Activated CD4-positive, alpha-beta T cell treated with anti-CD3 and anti-CD28 coated beads for 24 hours (primary cell): Measurements from ENCODE around the gene RNF44.
"Not testable (repeated sequence)": the region's sequence is repeated elsewhere in the genome, so short reads cannot be mapped to it uniquely, and the experiment has no call there.

Experiments used
- DNase-seq, 2 donors: peaks; one replicate each; pipeline ENCODE4 v3.0.0-alpha.2; 2020; ENCODE audit warnings: low read depth in 2 of 2

RNF44 gene

DNA sequence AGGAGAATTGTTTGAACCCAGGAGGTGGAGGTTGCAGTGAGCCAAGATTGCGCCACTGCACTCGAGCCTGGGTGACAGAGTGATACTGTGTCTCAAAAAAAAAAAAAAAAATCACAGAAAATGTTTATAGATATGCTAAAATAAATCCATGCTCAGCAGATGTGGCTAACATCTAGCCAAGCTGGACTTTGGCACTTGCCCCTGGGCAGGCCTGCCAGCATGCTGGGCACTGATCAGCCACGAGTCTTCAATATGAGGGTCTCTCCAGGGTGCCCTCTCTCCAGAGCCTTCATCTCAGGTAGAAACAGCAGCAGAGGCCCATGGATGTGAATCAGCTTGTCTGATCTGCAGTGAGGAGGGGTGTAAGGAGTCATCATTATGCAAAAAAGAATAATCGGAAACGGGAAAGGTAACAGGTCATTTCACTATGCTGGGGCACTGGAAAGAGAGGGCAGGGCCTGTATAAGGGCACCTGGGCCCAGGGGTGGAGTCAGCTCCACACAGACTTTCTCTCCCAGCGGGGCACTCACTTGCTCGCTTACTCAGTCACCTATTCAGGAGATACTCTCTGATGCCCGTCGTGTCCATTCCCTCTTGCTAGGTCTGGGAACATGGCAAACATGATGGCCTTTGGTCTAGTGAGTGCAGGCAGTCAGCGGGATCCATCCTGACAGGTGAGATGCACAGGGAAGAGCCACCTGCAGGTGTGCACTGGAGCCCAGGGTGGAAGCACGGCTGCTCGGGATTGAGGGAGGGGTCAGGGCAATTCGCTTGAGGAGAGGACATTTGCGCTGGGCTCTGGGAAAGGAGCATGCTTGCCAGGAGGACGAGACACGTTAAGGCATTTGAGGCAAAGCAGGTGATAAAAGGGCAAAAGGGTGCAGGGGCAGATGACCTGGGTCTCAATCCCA, 17.1 kb downstream of the RNF44 start:
- no peak for DNase-seq

DNA sequence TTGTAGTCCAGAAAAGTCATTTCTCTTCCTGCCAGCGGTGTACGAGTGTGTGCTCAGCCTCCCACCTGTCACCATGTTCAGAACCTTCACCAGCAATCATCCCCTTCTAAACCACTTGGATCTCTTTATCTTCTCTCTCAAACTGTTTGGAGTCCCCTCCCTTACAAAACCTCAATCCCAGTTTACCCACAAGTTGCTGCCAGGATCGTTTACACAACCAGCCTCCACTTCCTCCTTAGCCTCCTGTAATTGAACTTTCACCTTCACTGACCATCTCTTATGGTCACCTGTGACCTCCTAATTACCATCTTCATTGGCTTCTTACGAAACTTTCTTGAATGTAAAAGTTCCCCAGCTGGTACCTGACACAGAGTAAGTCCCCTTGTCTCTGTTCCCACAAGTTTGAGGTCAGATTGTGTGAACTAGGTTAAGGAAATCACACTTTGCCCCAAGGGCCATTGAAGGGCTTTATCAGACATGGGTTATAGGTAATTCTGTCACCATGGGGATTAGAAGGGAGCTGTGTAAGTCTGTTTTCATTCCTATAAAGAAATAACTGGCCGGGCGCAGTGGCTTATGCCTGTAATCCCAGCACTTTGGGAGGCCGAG, 20.0 kb downstream of the RNF44 start:
- DNase-seq, result no peak

DNA sequence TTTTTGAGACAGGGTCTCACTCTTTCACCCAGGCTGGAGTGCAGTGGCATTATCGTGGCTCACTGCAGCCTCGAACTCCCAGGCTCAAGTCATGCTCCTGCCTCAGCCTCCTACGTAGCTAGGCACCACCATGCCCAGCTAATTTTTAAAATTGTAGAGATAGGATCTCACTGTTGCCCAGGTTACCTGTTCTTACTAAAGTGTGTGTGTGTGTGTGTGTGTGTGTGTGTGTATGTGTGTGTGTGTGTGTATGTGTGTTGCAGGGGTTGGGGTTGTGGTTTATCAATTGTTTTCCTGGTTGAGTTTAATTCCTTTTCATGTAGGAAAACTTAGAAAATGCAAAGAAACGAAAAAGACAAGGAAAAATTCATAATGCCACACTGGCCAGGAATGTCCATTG, 21.8 kb downstream of the RNF44 start:
- no peak for DNase-seq

DNA sequence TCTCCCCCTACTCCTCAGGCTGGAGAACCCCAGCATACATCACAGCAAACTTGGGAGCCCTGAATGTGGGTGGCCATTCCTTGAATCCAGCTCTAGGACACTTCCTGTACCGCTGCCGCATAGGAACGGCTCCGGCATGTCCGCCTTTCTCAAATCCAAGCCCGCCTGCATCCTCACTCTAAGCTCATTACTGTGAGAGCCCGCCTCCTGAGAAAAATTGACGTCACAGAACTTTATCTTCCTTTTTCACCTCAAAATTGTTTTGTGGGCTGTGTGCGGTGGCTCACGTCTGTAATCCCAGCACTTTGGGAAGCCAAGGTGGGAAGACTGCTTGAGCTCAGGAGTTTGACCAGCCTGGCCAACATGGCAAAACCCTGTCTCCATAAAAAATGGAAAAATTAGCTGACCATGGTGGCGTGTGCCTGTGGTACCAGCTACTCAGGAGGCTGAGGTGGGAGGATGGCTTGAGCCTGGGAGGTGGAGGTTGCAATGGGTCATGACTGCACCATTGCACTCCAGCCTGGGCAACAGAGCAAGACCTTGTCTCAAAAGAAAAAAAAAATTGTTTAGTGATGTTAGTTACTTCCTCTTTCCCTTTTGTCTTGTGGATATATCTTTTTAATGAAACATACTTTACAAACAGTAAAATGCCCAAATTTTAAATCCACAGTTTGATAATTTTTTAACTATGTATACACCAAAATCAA, 22.8 kb downstream of the RNF44 start:
- DNase-seq, result no peak

DNA sequence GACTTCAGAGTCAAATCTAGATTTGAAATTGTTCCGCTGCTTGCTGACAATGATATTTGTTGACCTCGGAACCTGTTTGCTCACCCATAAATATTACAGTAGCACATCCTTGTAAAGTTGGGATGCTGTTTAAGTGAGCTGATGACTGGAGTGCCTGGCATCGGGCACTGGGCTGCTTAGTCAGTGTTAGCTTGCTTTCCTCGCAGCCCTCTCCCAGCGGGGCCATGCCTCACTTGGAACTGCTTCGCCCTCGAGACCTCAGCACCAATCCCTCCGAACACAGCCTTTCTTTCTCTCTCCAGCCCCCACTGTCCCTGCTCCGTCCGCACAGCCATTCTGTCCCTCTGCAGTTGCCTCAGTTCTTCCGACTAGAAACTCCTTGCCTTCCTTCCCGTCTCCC, 23.4 kb downstream of the RNF44 start:
- DNase-seq, result no peak

DNA sequence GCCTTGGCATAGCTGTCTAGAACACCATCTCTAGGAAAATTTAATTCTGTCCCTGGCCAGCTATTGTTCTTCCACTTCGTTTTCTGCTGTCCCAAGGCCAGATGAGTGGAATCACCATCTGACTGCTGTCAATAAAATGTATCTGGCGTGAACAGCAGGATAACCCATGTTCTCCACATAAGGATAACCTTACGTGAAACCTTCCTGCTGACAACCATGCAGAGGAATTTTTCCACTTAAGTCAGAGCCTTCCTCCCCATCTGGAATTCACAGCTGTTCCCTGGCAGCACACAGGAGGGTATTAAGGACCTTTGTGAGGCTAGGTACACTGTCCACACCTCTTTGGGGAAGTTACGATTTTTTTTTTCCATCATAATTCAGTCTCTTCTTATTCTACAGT, 28.6 kb downstream of the RNF44 start:
- DNase-seq, result no peak

DNA sequence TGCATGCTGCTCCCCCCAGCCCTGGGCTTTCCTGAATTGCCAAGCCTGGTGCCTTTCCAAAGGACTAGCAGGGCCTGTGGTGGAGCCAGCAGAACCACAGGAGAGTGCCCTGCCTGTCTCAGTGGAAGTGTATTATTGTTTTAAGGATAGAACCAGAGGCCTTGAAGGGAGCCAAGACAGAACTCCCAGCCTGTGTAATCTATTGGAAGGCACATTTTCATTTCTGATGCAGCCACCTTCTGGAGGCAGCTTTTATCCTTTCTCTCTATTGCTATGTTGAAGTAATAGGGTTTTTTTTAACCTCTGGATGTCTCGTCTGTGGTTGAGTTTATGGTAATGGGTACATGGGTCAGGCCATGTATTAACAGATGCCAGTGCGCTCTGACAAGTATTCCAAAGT, 29.3 kb downstream of the RNF44 start:
- no peak for DNase-seq

DNA sequence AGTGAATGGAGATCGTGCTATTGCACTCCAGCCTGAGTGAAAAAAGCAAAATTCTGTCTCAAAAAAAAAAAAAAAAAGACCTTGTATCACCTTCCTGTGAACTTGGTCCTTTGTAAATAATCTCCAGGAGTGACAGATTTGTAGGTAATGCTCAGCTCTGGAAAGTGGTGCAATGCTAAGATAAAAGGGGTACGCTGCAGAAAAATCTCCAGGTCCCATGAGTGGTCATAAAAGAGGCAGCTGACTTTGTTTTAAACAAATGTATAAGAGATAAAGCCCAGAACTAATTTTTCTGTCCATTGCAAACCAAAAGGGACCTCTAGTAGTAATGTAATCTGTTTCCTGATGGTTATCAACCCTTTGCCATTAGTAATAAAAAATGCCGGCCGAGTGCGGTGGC, 33.7 kb downstream of the RNF44 start:
- no peak for DNase-seq

DNA sequence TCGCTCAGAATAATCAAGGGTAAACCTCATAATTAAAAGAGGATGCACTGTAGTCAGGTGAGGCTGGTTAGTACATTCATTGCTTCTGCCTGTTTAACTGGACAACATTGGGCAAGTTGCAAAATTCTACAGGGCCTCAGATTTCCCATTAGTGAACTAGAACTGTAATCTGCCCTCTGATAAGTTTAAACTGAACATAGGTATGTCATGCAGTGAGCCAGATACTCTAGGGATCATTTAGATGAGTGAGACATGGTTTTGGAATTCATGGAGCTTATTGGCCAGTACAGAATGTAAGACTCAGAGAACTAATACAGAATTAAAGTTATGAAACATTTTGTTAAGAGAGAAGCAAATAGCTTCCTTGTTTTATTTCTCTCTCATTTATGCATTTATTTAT, 35.9 kb downstream of the RNF44 start:
- no peak for DNase-seq

DNA sequence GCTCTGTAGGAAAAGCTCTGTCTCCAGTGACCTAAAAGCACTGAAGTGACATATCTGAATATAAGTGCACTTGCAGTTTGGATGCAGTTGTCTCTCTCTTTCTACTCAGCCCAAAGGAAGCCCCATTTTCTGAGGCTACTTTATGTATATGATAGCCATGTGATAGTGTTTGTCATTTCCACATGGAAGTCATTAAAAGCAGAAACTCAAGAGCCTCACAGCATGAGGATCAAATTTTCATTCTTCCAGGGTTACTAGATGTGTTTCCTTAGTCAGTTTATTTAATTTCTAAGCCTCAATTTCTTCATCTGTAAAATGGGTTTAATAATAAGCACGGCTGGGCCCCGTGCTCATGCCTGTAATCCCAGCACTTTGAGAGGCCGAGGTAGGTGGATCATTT, 36.7 kb downstream of the RNF44 start:
- no peak for DNase-seq

DNA sequence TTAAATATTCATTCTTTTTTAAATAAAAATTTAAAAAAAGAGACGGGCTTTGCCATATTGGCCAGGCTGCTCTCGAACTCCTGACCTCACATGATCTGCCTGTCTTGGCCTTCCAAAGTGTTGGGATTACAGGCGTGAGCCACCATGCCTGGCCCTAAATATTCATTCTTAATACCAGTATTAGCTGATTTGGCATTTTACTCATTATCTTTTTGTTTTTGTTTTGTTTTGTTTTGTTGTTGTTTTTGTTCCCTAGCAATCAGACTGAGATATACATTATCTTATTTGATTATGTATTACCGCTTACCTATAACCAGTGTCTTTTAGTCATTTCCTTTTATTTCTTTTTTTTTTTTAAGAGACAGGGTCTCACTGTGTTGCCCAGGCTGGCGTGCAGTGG, 37.9 kb downstream of the RNF44 start:
- no peak for DNase-seq

DNA sequence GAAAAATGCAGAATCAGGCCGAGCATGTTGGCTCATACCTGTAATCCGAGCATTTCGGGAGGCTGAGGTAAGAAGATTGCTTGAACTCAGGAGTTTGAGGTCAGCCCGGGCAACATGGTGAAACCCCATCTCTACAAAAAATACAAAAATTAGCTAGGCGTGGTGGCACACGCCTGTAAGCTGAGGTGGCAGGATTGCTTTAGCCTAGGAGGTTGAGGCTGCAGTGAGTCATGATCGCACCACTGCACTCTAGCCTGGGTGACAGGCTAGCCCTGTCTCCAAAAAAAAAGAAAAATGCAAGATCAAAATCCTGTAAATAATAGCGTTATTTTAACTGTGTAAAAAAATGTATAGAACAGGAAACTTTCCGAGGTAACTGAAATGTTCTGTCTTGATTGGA, 39.4 kb downstream of the RNF44 start:
- no peak for DNase-seq

DNA sequence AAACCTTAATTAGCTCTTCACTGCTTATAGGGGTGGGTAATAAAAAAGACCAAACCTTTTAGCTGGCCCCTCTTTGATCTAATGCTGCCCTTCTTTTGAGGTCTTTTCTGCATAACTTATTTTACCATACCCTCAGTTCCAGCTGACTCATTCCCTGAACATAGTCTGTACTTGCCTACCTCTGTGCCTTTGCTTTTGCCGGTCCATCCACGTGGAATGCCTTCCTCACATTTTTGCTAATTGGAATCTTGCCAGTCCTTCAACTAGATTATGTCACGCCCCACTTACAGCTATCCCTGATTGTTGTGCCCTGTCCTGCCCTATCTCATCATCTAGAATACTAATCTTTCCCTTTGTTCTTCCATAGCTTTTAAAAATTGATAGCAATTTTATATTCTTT, 44.8 kb downstream of the RNF44 start:
- DNase-seq, result no peak

DNA sequence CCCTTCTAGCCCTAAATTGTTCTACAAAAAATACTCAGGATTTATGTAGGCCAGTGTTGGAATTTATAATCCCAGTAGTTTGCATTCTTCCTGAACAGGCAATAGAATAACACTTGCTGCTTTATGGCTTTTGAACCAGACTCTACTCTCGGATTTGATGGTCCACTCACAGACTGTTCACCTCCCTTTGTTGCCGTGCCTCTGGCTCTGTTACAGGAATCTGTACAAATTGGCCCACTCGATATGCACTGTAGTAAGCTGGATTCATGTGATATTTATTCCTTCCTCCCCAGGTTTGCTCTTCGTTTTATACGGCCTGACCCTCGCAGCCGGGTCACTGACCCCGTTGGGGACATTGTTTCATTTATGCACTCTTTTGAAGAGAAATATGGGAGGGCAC, 45.3 kb downstream of the RNF44 start:
- no peak for DNase-seq

DNA sequence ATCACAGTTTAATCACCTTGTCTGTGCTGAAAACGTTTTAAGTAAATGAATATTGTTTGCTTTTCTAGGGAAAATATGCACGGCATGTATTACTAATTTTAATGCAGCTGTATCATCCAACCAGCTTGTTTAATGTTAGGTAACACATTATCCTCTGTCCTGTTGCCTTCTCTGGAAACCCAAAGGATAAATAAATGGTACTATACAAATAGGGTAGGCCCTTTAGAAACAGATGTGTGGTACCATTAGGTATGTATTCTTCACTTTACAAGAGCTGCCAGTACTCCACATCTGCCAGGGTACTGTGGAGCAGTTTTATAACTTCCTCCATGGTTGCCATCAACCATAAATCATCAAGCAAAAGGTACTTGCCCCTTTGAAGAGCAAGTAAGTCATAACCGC, 46.1 kb downstream of the RNF44 start:
- no peak for DNase-seq

DNA sequence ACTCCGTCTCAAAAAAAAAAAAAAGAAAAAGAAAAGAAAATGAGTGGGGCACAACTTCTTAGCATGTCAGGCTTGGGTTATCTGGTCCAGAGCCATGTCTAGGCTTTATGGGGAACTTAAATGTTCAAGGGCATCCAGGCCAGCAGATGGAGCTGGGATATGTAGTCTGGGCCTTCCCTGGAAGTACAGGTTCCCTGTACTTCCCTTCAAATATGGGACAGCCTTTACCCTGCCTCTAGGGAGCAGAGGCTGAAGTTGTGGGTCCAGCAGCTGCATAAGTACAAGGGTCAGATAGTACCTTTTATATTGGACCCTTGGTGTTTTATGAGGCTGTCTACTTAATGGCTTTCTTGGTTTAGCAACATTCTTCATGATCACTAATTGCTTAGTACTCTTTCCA, 46.9 kb downstream of the RNF44 start:
- DNase-seq, result no peak

DNA sequence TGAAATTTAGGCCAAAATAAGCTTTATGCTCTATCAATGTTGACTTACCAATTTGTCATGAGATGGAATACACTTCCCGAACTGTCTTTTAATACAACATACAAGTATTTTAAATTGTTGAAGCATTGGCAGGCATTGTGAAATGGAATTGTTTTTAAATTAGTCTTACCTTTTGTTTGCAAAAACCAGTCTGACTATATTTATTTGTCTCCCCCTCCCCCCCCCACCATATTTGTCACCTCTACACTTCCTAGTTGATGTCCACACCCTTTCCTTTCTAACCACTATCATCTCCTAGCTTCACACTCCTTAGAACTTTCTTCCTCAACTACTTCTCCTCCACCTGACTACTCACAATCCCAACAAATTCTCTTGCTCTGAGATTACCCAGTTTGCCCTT, 48.1 kb downstream of the RNF44 start:
- no peak for DNase-seq

DNA sequence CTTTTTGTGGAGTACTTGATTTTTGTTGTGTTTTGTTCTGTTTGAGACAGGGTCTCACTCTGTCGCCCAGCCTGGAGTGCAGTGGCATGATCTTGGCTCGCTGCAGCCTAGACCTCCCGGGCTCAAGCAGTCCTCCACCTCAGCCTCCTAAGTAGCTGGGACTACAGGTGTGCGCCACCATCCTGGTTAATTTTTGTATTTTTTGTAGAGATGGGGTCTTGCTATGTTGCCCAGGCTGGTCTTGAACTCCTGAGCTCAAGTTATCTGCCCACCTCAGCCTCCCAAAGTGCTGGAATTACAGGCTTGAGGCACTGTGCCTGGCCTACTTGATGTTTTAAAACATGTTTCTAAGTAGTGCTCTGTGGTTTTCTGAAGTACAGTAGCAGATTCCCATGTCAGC, 50.0 kb downstream of the RNF44 start:
- DNase-seq, result not testable (repeated sequence)

DNA sequence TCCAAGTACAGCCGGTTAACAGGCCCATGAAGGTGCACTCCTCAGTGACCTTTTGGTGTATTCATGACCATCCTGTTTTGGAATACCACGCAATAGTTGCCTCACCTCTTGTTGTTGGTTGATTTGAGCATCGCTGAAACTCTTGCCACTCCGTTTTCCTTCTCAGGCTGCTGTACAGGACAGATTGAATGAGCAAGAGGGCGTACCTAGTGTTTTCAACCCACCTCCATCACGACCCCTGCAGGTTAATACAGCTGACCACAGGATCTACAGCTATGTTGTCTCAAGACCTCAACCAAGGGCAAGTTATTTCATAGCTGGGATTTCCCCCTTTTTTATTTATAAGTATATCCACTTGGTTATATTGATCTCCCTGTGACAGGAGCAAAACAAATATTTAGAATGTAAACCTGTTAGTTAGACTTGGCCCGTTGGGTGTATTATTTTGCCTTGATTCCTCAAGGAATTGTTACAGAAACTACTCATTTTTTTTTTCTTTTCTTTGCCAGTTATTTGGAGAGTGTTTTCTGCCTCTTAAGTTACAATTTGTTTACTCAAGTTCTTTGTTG, 50.9 kb downstream of the RNF44 start:
- DNase-seq, result no peak

DNA sequence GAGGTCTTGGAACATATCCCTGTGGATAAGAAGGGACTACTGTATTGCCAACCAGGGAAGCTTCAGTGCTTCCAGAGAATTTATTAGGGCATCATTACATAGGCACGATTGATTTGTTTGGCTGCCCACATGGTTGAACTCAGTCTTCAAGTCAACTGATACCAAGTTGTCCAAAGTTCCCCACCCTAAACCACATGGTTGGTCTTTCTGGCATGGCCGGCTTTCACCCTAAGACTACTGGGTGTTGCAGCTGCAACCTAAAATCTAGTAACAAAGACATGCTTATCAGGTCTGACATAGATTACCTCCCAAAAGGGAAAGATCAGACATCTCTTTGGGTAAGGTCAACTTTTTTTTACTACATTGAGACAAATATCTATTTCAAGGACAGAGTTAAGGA, 52.0 kb downstream of the RNF44 start:
- DNase-seq, result no peak

DNA sequence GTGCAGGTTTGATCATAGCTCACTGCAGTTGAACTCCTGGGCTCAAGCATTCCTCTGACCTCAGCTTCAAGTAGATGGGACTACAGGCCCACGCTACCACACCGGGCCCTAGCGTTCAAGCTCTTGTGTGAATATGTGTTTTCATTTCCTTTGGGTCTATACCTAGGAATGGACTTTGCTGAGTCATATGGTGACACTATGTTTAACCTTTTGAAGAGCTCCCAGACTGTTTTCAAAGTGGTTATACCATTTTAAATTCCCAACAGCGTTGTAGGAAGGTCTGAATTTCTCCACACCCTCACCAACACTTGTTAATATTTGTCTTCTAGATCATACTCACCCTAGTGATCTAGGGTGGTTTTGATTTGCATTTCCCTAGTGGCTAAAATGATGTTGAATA, 55.5 kb downstream of the RNF44 start:
- no peak for DNase-seq
